K562 (cell line): Measurements from ENCODE around the gene LY6G6C. TPM values are rescaled to one million over a fixed set of nuclear protein-coding genes. Genes with fewer than 3 reads are reported as not detected.

Source experiments
- CBX2 ChIP-seq: fragments of 200-600 bp; sonication (generic); IDR thresholded peaks from one replicate; pipeline ENCODE4 v1.6.1; 2012; ENCODE audit warnings: mild to moderate bottlenecking, low read length, inconsistent platforms; ENCODE audit not compliant: insufficient read depth, poor library complexity, severe bottlenecking
- CREB3 ChIP-seq: fragments of 450-650 bp; conservative IDR thresholded peaks from 2 replicates; pipeline ENCODE4 v1.6.1; 2016; ENCODE audit warnings: missing genetic modification characterization, low read depth, mild to moderate bottlenecking, missing compliant biosample characterization, moderate library complexity
- HEY1 ChIP-seq: fragments of 250-450 bp; sonication (Bioruptor Pico); IDR thresholded peaks from 2 replicates; pipeline ENCODE4 v1.5.0; 2020; ENCODE audit warnings: mild to moderate bottlenecking, moderate library complexity, borderline replicate concordance
- HMGXB4 ChIP-seq: sonication (generic); formaldehyde crosslinking; IDR thresholded peaks from 2 replicates; pipeline ENCODE4 v1.8.1; 2023; ENCODE audit warnings: mild to moderate bottlenecking, missing genetic modification reagents
- HNRNPL ChIP-seq: fragments of 200-400 bp; formaldehyde crosslinking; IDR thresholded peaks from 2 replicates; pipeline ENCODE4 v1.6.1; 2017; ENCODE audit warnings: low read depth, mild to moderate bottlenecking, low read length
- NR1H2 ChIP-seq: sonication (generic); formaldehyde crosslinking; IDR thresholded peaks from 2 replicates; pipeline ENCODE4 v1.4.0; 2020; ENCODE audit warnings: mild to moderate bottlenecking, missing genetic modification reagents
- POLR2AphosphoS5 ChIP-seq: IDR thresholded peaks from 2 replicates; pipeline ENCODE4 v1.6.1; 2011; ENCODE audit warnings: mild to moderate bottlenecking, low read depth, low read length, moderate library complexity; ENCODE audit not compliant: control insufficient read depth, insufficient read depth
- SP2 ChIP-seq: IDR thresholded peaks from 2 replicates; pipeline ENCODE4 v1.6.1; 2011; ENCODE audit warnings: mild to moderate bottlenecking, low read depth, low read length, moderate library complexity; ENCODE audit not compliant: poor library complexity, severe bottlenecking; ENCODE audit errors: extremely low read depth
- STAT5B ChIP-seq: fragments of 250-450 bp; sonication (Bioruptor Pico); IDR thresholded peaks from 2 replicates; pipeline ENCODE4 v1.8.0; 2021; ENCODE audit warnings: mild to moderate bottlenecking, inconsistent platforms
- SUPT5H ChIP-seq: fragments of 450-650 bp; IDR thresholded peaks from 2 replicates; pipeline ENCODE4 v1.6.1; 2016
- TCF3 ChIP-seq: sonication (generic); formaldehyde crosslinking; IDR thresholded peaks from 2 replicates; pipeline ENCODE4 v1.4.0; 2020; ENCODE audit warnings: mild to moderate bottlenecking, missing genetic modification reagents
- THAP12 ChIP-seq: fragments of 250-450 bp; sonication (Bioruptor Pico); IDR thresholded peaks from 2 replicates; pipeline ENCODE4 v1.9.0; 2021; ENCODE audit warnings: mild to moderate bottlenecking, inconsistent platforms
- ZNF174 ChIP-seq: fragments of 250-450 bp; sonication (Bioruptor Pico); IDR thresholded peaks from 2 replicates; pipeline ENCODE4 v1.4.0; 2020; ENCODE audit warnings: mild to moderate bottlenecking
- ZNF217 ChIP-seq: sonication (generic); formaldehyde crosslinking; IDR thresholded peaks from 2 replicates; pipeline ENCODE4 v1.8.0; 2022; ENCODE audit warnings: mild to moderate bottlenecking, missing genetic modification reagents
- ZNF232 ChIP-seq: sonication (generic); formaldehyde crosslinking; IDR thresholded peaks from 2 replicates; pipeline ENCODE4 v1.8.0; 2022; ENCODE audit warnings: mild to moderate bottlenecking, missing genetic modification reagents
- ZNF407 ChIP-seq: fragments of 450-650 bp; IDR thresholded peaks from 2 replicates; pipeline ENCODE4 v1.6.1; 2016; ENCODE audit warnings: low read depth
- polyA plus RNA-seq, 8 experiments: library from polyadenylated mRNA; depleted of rRNA in 4 of 8; stranded (reverse) in 5 of 8; unstranded in 3 of 8; fragments of >200 nt; fragmentation: Nextera tagmentation in 2 of 8; fragmentation: Illumina TruSeq in 1 of 8; extraction: Ambion mirVana in 2 of 8; extraction: Trizol in 1 of 8; gene quantifications; 2 replicates each; pipeline versions ENCODE4 v1.2.1 to v1.2.3, GENCODE V29; 2011 to 2014; ENCODE audit warnings: inconsistent platforms in 1 of 8, missing spikeins in 1 of 8
- total RNA-seq, 7 experiments: library from RNA; depleted of rRNA in 6 of 7; stranded (reverse); fragments of >200 nt in 6 of 7; fragmentation: Illumina TruSeq in 2 of 7; extraction: Trizol in 2 of 7; gene quantifications; 2 replicates each; pipeline versions ENCODE4 v1.2.1 to v1.2.3, GENCODE V29; 2011 to 2021; ENCODE audit warnings: low replicate concordance in 1 of 7

LY6G6C gene
- total and polyA plus RNA-seq, 9 of the 15 experiments (the other 6 are each of a cell fraction or from before 2014, with no cell fraction given): 0.06 to 0.20 TPM; not detected in 7

GRCh38 chr6:31676904-31677303 is 44.6 kb downstream of the LY6G6C start (continued):
- no peak for TF ChIP-seq ZNF407
- TF ChIP-seq HMGXB4: no peak
- TF ChIP-seq CBX2: no peak
- TF ChIP-seq HEY1 (CRISPR knock-in tag): no peak
- TF ChIP-seq SUPT5H: no peak
- no peak; the same call in 1 of the 2 replicates for TF ChIP-seq TCF3 (CRISPR knock-in tag)
- TF ChIP-seq HNRNPL: no peak
- TF ChIP-seq NR1H2 (CRISPR knock-in tag): no peak
- TF ChIP-seq ZNF232 (CRISPR knock-in tag): no peak
- no peak for TF ChIP-seq POLR2AphosphoS5
- TF ChIP-seq THAP12 (CRISPR knock-in tag): no peak
- TF ChIP-seq CREB3 (tag): no peak
- TF ChIP-seq ZNF217 (CRISPR knock-in tag): no peak
- no peak for TF ChIP-seq STAT5B (CRISPR knock-in tag)
- TF ChIP-seq SP2: no peak
- no peak for TF ChIP-seq ZNF174 (CRISPR knock-in tag)
